ENCODE measurements around the gene LRMDA.

Gene LRMDA

DNA sequence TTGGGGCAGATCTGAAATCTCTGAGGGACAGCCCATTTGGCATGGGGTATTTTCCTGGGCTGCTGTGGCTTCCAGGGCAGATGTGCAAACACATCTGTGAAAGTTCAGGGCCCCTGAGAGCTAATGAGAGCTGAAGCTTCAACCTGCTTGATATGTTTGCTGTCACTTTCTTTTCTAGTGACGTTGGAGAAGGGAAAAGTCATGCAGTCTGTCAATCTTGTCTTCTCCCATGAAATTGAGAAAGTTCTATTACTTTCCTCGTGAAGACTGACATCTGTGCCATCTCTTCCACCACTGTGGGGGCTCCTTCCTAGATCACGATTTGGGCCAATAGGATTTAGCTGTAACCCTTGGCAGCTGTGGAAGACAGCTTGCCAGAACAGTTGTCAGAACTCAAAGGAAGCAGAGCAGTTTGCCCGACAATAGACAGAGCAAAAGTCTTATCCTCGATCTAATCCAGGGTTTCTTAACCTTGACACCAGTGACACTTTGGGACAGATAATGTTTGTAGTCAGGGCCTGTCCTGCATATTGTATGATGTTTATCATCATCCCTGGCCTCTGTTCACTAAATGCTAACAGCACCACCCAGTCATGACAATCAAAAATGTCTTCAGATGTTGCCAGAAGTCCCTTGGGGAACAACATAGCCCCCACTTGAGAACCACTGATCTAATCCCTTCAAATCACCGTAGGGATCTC is 586.5 kb downstream of the LRMDA start:
- no peak for DNase-seq

DNA sequence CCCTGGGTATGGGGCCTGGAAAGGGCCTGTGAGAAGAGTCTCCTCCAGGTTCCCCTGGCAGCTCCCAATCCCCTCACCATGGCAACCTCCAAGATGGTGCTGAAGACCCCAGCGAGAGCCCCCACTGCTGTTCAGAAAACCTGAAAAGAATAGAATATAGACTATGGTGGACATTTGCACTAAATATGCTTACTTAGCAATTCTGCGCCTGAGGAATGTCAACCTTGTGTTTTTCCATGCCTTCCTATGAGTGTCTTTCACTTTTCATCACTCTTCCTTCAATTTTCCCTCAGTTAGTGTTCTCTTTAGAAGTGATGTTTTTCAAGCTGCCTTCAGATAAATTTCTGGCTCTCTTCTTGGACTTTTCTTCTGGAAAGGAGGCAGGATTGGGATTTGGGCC is 589.2 kb downstream of the LRMDA start:
- DNase-seq, result no peak

DNA sequence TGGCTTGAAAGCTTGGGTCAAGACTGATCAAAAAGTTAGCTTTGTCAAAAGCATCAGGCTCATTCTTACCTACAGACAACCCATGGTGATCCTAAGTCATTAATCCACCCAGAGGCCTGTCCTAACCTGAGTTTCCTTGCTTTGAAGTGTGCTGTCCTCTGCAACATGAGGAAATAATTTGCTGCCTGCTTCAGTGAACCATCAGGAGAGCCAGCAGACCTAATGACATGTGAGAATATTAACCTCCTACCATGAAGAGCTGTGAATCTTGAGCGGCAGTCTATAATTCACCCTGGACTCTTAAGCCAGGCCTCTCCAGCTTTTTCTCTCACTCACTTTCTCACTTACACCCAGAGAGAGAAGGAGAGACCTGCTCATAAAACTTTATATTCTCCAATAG is 590.0 kb downstream of the LRMDA start:
- DNase-seq, result no peak

DNA sequence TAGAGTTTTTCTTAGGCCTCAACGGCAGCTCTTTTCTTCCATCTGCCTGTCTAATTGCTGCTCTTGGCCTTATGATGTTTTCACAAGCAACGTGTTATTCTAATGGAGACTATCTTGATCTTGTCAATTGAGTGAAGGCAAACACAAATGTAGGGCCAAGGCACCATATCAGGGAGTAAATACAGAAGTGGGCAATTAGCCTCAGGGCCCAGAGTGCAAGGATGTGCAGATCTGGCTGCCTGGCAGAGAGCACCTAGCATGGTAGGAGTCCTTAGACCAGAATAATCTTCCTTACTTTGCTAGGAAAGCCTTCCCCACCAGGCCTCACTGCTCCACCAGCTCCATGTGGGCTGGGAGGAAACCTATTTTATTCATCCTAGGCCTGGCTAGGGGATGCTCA is 590.9 kb downstream of the LRMDA start:
- no peak for DNase-seq

DNA sequence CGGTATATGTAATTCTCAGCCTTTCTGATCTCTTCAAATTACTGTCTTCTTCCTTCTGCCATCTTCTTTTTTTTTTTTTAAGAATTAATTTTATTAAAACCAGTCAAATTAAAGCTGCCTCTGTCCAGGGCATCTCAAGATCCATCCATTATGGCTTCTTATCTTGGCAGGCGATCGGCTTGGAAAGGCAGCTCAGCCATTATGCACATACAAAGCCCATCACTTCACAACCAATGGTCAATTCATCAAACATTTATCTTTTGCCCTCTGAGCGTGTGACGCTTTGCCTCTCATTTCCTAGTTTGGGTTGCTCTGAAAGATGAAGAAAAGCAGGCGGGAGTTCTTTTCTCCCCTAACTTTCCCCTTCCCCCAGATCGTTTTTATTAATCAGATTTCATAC is 591.6 kb downstream of the LRMDA start:
- DNase-seq, result no peak

DNA sequence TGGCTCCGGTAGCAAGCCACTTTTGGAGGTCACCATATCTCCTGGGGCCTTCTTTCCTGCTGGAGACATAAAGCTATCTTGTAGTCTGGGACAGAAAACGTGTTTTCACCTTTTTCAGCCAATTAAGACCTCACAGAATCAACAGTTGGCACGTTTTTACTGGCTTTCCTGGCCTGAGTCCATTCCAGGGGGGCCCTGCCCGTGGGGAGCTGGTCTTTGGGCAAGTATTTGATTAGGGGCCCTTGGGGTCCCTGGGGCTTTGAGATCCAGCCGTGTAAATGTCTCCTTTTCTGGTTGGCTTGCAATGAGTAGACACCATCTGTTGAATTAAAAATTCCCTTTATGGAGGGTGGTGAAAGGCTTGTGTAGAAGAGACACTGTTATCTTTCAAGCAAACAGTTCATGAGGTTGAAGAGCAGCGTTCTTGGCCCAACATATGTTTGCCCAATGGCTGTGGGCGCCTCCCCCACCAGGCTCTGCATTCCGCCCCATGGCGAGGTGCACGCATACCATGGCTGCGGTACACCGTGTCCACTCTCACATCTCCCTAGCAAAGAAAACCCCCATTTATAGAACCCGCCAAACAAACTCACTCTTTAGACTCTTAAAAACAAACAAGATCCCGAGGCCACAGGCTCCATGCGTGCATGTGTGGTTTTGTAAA is 593.2 kb downstream of the LRMDA start:
- no peak for DNase-seq

DNA sequence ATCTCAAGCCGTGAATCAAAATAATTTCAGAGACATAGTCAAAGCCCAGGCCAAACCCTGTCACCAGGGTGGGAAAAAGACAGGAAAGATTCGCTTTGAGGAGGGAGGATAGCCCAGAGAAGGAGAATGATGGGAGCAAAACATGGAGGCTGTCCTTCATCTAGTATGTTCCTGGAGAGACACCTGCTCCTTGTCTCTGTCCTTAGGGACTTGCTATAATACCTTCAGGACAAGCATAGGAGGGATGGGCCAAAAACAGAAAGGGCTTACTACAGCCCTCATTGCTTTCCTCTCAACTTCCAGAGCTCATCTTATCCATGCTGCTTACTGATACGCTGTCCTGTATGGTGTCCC is 593.7 kb downstream of the LRMDA start:
- no peak for DNase-seq

DNA sequence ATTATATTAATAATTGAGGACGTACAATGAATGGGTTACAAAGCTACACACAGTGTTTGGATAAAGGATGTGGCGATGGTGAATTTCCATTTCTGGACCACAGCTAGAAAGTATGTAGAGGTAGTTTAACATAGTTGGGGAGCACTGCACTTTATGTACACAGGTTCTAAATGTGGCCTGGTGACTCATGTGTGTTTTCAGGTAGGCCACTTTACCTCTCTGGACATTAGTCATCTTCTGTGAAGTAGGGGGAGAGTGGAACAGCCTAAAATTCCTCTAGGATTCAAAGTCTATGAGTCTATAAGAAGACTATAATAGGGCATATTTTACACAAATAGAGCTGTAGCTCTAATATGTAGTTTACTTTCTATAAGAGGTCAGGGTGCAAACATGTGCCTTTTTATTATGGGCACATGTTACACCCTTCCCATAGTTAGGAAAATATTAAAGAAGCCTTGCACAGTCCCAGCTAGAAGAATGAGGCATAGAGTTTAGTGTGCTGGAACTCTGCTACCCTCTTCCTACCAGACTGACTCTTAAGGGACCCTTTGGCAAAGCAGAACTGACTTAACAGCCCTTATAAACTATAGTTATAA is 594.9 kb downstream of the LRMDA start:
- DNase-seq, result no peak

DNA sequence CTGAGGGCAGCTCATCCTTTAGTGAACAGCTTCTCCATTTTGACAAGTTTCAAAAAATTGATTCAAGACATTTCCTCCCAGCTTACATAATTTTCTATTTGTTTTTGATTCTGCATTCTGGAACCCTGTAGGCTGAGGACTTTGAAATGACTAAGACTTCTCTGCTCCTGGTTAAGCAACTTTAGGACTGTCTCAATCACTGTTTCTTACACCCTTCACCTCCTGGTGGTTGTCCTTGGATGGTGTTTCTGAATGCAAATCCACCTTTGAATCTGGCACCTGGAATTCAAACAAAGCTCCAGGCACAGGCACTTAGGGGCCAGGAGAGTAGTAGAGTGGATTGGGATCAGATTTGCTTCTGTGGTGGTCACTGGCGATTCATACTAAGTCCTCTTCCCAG is 595.5 kb downstream of the LRMDA start:
- no peak for DNase-seq

DNA sequence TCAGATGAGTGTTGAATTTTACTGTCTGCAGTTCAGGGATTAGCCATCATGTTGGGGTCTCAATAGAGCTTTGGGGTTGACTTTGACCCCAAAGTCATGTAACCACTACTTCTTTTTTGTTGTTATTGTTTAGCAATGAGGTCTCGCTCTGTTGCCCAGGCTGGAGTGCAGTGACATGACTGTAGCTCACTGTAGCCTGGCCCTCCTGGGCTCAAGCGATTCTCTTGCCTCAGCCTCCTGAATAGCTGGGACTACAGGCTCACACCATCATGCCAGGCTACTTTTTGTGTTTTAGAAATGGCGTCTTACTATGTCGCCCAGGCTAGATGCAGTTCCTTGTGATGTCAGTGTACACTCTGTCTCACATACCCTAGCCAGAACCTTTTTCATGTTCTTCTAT is 598.4 kb downstream of the LRMDA start:
- no peak for DNase-seq

DNA sequence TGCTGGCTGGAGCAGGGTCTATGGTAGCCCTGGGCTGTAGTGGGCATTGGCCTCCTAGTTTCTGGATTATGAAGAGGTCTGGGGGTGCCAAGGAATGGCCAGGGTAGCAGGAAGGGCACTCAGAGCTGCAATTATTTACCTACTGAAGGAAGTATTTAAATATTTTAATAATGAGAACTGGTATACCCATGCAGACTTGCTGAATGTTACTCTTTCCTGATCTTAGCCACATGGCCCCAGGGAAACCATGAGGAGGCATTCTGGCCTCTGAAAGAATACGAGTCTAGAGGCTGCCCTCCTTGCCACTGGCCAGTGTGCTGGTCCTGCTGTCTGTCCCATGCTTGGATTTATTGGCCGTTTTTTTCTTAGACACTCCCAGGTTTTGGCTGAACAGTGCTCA is 599.7 kb downstream of the LRMDA start:
- no peak for DNase-seq

DNA sequence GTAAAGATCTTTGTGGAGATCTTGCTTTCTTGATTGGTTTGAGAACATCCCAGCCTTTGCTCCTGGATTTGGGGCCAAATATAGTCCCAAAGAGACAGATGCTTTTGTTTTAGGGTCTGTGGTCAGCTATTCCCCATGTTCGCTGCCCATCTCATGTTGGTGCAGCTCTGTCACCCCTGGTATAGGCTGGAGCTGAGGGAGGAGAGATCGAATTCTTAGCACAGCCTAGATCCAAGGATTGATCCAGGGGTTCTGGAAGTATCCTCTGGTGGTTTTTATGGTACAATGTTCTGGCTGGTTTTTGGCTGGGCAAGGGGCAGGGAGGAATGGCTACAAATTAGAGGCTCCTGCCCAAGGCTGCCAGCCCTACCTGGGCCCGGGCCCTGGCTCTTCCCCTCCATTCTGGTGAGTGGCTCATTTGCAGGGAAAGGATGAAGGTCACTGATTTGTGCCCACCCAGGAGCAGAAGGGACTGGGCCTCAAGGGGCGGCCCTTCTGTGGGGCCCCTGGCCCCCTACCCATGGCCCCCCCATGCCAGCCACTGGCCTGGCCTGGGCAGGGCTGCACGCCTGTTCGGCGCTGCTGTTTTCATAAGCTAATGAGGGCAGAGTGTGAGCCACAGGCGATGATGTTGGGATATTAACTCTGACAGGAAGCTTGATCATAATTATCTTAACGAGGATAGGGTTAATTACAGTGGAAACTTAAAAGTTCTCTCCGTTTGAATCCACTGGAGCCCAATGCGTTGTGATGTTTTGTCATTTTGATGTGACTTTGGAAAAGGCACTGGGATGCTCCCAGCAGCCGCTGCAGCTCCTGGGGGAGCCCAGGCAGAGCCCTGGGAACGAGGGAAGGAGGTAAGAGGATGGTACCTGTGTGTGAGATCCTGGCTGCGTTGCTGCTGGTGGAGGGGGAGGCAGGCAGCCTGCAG is 600.6 kb downstream of the LRMDA start:
- DNase-seq, result no peak

DNA sequence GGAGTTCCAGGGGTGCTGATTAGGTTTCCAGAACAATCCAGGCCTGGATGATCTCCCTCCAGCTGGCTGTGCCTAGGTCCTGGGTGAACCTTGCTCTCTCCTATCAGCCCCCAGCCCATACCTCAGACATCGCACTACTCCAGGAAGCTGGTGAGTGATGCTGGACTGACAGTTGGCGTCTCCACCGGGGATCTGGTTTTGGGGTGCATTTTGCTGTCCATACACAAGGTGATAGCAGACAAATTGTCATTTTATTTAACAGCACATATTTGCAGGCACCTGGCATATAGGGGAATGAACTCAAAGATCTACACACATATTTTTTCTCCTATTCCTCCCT is 601.2 kb downstream of the LRMDA start:
- DNase-seq, result no peak

DNA sequence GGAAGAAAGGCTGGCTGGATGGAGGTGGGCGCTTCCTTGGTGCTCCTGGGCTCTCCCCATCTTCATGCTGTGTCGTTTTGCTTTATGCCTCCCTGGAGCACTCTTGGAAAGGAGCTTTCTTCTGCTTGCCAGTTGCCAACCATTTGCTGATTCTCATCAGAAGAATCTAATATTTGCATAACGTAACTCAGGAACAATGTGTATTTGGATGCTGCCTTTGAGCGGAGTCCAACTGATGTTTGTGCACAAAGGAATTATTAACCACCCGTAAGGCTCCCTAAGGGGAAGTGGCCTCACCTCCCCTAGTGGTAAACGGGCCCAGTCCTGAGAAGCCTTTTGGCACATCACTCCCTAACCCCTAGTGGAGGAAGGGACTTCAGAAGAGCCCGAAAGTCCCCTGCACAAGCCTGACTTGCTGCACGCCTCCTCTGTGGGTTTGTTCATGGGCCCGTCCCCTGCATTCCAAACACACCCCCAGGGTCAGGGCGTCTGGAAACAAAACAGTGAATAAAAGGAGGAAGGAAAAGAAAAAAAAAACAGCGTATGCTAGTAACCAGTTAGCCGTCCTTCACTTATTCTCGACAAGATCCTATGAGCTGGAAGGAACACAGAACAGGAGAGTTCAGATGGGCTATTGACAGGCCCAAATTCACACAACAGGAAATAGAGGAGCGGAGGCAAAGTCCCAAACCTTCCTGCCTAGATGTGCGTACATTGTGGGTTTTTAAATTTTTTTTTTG is 602.2 kb downstream of the LRMDA start:
- DNase-seq, result no peak

DNA sequence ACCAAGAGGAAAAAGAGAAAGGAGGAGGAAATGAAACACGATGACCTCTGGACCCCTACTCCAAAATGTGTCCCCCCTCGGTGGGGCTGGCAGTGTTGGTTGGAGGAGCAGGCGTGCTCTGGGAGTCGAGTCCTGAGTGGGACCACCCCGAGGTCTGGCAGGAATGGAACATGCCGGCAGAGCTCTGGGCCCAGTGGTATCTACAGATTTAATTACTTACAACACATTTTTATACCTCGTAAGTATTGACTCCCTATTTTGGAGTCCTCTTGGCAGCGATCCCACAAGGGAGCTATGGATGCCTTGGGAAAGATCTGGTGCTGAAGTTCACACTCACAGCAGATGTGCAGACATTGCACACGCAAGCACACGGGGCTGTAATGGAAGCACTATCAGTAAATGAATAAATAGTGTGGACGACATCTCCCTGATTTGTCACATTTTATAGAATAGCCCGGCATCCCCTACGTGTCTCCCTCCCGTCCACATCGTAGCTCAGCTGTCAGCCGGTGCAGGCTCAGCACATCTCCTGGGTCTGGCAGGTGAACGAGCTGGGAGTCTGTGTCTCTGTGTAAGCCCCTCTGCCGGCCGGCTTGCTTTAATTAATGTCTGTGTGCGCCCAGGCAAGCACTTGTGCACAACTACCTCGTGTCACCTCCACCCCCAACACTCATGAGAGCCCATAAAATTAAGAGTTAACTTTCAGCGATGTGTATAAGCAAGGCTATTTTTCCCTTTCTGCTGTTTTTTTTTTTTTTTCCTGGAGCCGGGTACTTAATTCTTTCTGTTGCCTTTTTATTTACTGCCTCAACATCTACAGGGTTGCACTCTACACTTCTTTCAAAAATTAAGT is 603.2 kb downstream of the LRMDA start:
- no peak for DNase-seq

DNA sequence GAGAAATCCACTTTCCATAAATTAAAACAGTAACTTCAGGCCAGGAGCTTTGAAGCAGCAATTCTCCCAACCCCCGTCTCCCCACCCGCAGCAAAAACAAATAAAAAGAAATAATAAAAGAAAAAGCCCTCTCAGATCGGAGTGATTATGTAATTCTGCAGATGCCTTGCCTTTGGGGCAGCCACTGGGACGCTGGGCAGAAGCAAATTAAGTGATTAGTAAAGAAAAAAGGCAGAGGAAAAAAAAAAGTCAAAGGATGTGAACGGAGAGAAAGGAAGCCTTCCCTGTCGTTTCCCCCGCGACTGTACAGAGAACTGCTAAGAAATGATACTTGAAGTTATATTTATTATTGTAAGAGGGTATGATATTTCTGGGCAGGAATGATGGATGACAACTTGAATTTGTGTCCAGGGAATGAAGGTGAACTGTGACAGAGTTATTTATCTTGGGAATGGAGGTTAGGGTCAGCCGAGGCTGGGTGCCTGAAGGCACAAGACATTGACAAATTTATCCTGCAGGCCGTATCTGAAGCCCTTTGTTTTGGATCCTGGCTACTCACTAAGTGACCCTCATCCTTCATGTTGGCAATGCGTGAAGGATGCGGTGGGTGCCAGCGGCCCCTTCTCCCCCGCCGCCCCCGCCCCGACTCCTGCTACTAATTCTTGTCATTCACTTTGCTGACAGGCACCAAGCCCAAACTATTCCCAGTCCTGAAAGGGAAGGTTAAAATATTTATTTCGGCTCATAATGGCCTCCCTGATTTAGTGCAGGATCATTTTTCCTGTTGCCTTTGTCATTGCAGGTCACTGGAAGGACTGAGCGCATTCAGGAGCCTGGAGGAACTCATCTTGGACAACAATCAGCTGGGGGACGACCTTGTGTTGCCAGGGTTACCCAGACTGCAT is 604.0 kb downstream of the LRMDA start:
- no peak for DNase-seq

DNA sequence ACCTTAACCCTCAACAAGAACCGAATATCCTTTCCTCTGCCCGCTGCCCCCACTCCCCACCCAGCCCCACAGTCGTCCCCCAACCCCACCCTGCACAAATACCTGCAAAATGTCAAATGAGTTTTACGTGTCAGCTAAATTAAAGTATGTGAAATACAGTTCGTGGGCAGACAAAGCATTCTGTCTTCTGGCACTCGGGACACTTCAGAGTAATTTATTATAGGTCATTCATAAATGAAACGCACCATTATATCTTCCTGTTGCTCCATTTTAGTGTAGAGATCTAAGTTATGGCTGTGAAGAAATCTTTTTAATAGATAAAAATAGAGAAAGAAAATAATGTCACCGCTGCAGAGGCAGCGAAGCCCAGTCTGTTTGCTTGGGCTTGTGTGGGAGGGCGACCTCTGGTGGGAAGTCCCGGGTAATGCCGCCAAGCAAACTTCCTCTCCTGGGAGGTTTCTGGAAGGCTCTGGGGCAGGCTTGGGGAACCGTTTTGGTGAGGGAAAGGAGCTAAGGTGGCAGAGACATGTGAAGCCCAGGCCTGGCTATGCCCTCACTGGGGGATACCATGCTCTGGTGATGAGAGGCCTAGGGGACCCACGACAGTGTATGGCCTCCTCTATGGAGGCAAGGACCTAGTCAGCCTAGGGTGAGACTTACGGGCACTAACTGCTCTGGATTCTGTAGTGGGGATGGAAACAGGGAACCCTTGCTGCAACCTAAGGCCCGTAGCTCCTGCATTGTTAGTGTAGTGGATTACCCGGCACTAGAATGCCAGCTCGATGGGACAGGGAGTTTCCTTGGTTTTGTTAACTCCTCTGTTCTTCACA is 604.9 kb downstream of the LRMDA start:
- DNase-seq, result no peak

DNA sequence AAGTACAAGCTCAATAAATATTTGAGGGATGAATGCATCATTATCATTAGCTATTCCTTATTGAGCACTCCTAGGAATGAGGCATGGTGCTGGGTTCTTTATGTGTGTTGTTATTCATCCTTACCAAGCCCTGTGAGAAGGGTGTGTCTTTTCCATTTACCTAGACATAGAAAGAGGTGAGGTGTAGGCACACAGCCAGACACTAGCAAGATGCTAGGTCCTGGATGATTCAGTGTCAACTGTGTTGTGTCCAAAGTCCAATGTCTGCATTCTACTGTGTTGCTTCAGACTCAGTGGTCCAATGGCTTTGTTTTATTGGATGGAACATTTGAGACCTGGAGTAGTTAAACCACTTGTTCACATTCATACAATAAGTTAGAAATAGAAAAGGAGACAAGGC is 605.5 kb downstream of the LRMDA start:
- DNase-seq, result no peak

DNA sequence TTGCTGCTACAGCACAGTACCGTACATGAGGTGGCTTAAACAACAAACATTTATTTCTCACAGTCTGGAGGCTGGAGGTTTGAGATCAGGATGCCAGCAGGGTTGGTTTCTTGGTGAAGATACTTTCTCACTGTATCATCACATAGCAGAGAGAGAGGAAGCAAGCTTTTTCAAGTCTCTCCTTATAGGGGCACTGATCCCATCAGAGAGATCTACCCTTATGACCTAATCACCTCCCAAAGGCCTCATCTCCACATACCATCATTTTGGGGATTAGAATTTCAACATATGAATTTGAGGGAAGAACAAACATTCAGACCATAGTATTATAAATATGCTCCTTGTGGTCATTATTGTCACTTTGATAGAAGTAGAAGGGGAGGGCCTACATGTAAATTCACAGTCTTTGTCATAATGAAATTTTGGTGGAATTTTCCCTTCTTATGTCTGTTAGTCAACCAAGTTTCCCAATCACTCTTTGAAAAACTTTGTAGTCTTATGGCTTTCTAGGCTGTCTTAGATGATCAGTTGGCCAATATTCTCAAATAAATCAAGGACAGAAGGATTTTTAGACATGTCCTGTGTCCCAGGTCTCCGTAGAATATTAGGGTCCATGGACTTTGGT is 606.2 kb downstream of the LRMDA start:
- no peak for DNase-seq

Measured in activated CD4-positive, alpha-beta T cell treated with anti-CD3 and anti-CD28 coated beads for 1 hour (primary cell).